Neural cell (in vitro differentiated cells): ENCODE data around the gene ZNF274.

Experiments
- CTCF ChIP-seq: fragments of 450-650 bp; IDR thresholded peaks from 2 replicates; pipeline ENCODE4 v1.5.1; 2014; ENCODE audit warnings: antibody characterized with exemption, mild to moderate bottlenecking, moderate library complexity; ENCODE audit not compliant: poor library complexity, severe bottlenecking
- EZH2 ChIP-seq: fragments of 200-600, 300-800 bp; shearing (Covaris generic), sonication (generic); IDR thresholded peaks from 2 replicates; pipeline ENCODE4 v1.6.1; 2014; ENCODE audit warnings: antibody characterized with exemption, low read length, borderline replicate concordance, mild to moderate bottlenecking; ENCODE audit not compliant: insufficient read depth, poor library complexity, severe bottlenecking
- MXI1 ChIP-seq: fragments of 450-650 bp; conservative IDR thresholded peaks from 2 replicates; pipeline ENCODE4 v1.6.1; 2014; ENCODE audit warnings: antibody characterized with exemption, mild to moderate bottlenecking; ENCODE audit not compliant: poor library complexity, severe bottlenecking
- POLR2AphosphoS5 ChIP-seq: IDR thresholded peaks from 2 replicates; pipeline ENCODE4 v1.6.1; 2012
- RAD21 ChIP-seq: fragments of 450-650 bp; conservative IDR thresholded peaks from 2 replicates; pipeline ENCODE4 v1.6.1; 2014; ENCODE audit warnings: antibody characterized with exemption, mild to moderate bottlenecking, moderate library complexity
- TAF1 ChIP-seq: IDR thresholded peaks from 2 replicates; pipeline ENCODE4 v1.6.1; 2012; ENCODE audit warnings: low read depth

DNA sequence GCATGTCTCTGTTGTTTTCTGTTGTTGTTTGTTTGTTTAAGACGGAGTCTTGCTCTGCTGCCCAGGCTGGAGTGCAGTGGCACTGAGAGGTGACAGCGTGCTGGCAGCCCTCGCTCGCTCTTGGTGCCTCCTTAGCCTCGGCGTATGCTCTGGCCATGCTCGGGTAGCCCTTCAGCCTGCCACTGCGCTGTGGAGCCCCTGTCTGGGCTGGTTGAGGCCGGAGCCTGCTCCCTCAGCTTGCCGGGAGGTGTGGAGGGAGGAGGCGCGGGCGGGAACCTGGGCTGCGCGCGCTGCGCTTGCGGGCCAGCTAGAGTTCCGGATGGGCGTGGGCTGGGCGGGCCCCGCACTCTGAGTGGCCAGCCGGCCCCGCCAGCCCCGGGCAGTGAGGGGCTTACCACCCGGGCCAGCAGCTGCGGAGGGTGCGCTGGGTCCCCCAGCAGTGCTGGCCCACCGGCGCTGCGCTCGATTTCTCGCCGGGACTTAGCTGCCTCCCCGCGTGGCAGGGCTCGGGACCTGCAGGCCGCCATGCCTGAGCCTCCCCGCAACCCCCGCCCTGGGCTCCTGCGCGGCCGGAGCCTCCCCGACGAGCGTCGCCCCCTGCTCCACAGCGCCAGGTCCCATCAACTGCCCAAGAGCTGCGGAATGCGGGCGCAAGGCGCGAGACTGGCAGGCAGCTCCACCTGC, 25.7 kb upstream of the ZNF274 start:
- TF ChIP-seq CTCF = no peak
- no peak for TF ChIP-seq TAF1
- no peak for TF ChIP-seq MXI1
- no peak for TF ChIP-seq POLR2AphosphoS5
- TF ChIP-seq RAD21 = no peak
- no peak for TF ChIP-seq EZH2
